Skeletal muscle cell (primary cell): Measurements from ENCODE around the gene SIM1.

Source experiments
- DNase-seq: peaks from one replicate; pipeline ENCODE4 v3.0.0-alpha.2; 2010; ENCODE audit warnings: low read depth
- H3K4me3 ChIP-seq: 2 replicates; pipeline ENCODE4 v1.5.1; 2011; ENCODE audit warnings: low read depth, mild to moderate bottlenecking, control low read depth, low read length, moderate library complexity

Gene SIM1

DNA sequence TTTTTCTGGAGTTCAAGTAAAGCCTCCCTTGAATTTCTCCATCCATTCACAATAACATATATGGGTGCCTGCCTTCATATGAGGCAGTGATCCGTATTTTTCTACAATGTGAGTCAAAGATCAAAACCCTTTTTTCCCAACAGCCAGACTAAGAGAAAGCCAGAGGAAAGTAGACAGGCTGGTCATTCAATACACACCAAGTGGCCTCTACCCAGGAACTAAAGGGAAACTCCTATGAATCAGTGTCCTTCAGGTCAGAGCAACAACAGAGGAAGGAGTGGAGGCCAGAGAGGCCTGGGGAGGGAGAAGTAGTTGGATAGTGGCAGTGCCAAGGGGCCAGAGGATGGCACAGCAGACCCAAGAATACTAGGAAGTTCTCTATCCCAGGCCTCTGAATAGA is 23.8 kb downstream of the SIM1 start:
- DNase-seq = no peak

GRCh38 chr6:100435299-100435698 is 29.4 kb downstream of the SIM1 start:
- DNase-seq = no peak

More for the DNA sequence above, 23.8 kb downstream of the SIM1 start:
- H3K4me3 ChIP-seq = no peak overlapping the region

DNA sequence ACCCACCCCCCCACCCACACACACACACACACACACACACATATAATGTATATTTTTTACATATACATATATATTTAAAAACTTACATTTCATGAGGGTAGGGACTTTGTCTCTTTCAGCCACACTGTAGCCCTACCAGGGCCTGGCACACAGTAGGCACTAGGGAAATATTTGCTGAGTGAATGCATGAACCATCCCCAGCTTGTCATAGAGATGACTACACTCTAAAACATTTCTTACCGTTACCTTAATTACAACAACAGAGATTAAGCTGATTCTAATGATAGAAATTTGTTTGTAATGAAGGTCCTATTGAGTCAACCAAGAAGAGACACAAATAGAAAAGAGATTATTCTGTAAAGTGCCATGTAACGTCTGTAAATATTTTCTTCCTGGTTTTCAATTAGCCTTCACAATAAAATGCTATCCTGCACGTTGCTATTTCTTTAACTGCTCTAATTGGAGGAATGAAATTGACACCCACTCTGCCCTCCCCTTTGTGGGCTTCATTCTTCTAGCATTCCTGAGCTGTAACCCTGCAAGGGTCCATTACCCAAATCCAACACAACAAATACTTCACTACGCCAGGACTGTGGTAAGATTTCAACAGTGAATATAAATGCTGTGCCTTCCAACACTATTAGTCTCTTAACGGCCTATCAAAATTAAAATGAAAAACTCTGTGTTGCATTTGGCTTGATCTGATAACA is 30.8 kb downstream of the SIM1 start:
- no peak overlapping the region for H3K4me3 ChIP-seq
- DNase-seq = no peak

More at GRCh38 chr6:100435299-100435698, 29.4 kb downstream of the SIM1 start:
- no peak overlapping the region for H3K4me3 ChIP-seq

GRCh38 chr6:100432136-100432535 is 32.6 kb downstream of the SIM1 start:
- no peak overlapping the region for H3K4me3 ChIP-seq
- DNase-seq = no peak

- DNase-seq = no peak
- no peak overlapping the region for H3K4me3 ChIP-seq
These were observed 33.8 kb downstream of the SIM1 start for GRCh38 chr6:100430962-100431361.

- DNase-seq = no peak
These were observed 37.3 kb downstream of the SIM1 start for GRCh38 chr6:100427452-100427851.

GRCh38 chr6:100426744-100427338 is 37.9 kb downstream of the SIM1 start:
- no peak overlapping the region for H3K4me3 ChIP-seq

More at GRCh38 chr6:100427452-100427851, 37.3 kb downstream of the SIM1 start:
- no peak overlapping the region for H3K4me3 ChIP-seq

DNA sequence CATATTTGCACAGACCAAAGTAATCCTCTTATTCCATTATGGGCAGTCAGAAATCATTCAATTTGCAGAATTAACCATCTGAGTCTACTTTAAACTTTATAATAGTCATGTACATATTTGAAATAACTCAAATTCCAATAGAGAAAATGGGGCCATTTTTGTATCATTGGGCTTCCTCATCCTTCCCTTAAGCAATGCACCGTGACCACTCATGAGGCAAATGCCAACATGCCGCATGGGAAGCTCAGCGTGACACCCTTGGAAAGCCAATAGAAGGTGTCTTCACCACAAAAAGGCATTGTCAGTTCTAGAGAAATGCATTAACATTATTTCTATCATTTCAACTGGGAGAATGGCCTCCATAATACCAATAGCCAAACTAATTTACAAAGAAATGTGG is 38.5 kb downstream of the SIM1 start:
- H3K4me3 ChIP-seq = no peak overlapping the region
- no peak for DNase-seq

More at GRCh38 chr6:100426744-100427338, 37.9 kb downstream of the SIM1 start:
- DNase-seq = no peak

- no peak for DNase-seq
- H3K4me3 ChIP-seq = no peak overlapping the region
These were observed 44.0 kb downstream of the SIM1 start for GRCh38 chr6:100420711-100421110.

GRCh38 chr6:100417036-100417435 is 47.7 kb downstream of the SIM1 start:
- no peak overlapping the region for H3K4me3 ChIP-seq
- no peak for DNase-seq

DNA sequence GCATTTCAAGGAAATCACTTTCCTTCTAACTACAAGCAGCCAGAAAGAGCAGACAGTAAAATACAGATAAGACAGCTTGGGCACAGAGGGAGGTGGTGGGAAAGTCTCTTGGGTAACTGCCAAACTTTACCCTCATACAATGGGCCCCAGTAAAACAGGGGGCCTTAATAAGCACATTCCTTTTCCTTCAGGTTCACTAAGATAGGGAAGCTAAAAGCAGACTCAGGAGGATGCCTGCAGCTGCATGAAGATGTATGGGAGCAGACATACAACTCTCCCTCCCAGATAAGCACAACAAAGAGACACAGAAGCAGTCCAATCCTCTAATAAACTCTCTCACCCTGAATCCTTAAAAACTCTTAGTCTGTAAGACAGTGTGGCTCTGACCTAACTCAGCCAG is 49.0 kb downstream of the SIM1 start:
- H3K4me3 ChIP-seq = no peak overlapping the region

GRCh38 chr6:100412872-100413271 is 51.8 kb downstream of the SIM1 start:
- no peak overlapping the region for H3K4me3 ChIP-seq
- no peak for DNase-seq

More for the DNA sequence above, 49.0 kb downstream of the SIM1 start:
- no peak for DNase-seq

GRCh38 chr6:100404051-100404450 is 60.7 kb downstream of the SIM1 start:
- DNase-seq = no peak

DNA sequence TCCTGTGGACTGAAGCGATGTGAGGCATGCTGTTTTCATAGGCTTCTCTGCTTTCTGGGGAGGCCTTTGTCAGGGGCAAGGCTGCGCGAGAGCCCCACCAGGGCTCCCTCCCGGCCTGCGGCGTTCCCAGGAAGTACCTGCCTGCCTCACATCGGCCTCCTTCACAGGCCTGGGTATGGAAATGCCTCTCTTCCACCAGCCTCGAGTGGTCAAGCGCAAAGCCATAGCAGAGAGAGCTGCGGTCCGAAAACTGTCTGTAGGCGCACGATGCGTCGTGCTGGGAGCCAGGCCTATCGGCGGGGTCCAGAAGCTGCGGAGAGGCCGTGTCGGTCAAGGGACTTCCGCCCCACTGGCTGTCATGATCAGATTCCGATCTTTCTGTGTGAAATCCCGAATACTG is 71.2 kb downstream of the SIM1 start:
- DNase-seq = no peak
- no peak overlapping the region for H3K4me3 ChIP-seq

More at GRCh38 chr6:100404051-100404450, 60.7 kb downstream of the SIM1 start:
- H3K4me3 ChIP-seq = no peak overlapping the region

- DNase-seq = no peak
- no peak overlapping the region for H3K4me3 ChIP-seq
These were observed 72.3 kb downstream of the SIM1 start for GRCh38 chr6:100392423-100392822.

DNA sequence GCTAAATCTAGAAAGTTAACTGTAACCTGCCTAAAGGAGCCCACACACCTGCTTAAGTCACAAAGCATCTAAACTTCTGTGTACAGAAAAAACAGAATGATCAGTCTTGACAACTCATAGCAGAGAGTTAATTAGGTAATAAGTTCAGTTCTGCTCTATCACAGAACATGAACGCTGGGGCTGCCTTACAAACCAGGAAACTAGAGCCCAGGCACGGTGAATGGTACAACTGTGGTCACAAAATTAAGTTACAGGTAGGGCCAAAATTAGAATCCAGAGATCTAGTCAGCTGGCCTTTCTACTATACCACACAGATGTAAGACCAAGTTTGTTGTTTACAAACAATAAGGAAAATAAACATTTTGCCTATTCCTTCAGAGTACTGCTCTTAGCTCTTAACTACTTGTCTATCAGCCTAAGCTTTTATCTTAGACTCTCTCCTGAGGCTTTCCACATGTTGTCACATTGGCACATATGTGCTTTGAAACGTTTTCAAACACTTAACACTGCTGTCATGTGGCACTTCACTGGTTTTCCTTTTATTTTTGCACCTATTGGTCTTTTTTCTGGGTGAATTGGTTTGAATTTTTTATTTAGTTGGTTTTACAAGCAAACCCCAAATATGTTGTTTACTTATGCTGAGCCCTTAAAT is 75.7 kb downstream of the SIM1 start:
- H3K4me3 ChIP-seq = no peak overlapping the region
- no peak for DNase-seq

DNA sequence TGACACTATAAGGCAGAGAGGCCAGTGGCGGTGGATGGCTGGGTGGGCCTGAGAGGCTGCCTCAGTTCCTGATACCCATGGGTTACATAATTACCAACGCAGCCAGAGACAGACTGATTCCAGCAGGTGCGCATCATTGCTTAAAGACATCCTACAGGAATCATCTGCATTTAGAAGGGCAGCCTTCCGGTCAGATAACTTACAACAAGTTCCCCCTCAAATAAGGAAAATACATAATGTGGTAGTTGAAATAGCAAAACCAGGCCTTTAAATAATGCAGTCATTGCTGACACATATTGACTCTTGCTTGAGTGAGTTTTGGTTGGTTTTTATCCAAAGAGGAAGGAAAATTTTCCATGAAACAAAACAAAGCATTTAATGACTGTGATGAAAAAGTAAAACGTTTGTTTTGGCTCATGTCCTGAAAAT is 81.9 kb downstream of the SIM1 start:
- DNase-seq = no peak
- H3K4me3 ChIP-seq = no peak overlapping the region

DNA sequence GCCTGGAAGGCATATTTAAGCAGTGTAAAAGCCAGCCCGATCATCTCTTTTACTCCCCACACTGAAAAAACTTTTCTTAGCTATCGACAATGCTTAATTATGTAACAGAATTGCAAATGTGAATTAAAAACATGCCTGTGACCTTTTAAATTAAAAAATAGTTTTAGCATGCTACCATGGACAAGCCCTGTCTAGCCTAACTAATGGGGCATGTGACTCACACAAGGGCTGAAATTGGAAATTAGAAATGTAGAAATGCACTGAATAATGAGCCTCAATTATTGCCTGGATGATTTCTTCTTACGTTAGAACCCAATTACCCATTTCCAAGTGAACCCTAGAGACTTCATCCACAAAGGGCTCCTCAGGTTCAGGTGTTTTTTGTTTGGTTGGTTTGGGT is 82.7 kb downstream of the SIM1 start:
- no peak for DNase-seq
- no peak overlapping the region for H3K4me3 ChIP-seq

- no peak overlapping the region for H3K4me3 ChIP-seq
- DNase-seq = peak; percentile 31
These were observed 83.6 kb downstream of the SIM1 start for GRCh38 chr6:100381111-100381510.

GRCh38 chr6:100379386-100379785 is 85.3 kb downstream of the SIM1 start:
- DNase-seq = no peak
- no peak overlapping the region for H3K4me3 ChIP-seq

DNA sequence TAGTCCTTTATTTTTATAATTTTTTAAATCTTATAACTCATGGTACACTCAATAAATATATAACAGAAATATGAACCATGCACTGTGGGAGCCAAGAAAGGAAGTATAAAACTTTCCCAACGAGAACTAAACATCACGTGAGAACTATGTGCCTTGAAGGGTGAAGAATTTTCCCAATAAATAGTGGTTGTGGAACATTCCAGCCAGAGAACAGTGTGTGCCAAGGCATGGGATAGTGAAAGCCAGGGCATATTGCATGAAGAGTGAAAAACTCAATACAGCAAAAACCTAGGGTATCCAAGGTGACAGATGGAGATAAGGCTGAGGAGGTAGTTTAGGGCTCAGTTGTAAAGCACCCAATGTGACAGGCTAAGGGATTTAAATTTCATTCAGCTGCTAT is 86.1 kb downstream of the SIM1 start:
- DNase-seq = no peak
- H3K4me3 ChIP-seq = no peak overlapping the region
